Activated T-helper 1 cell treated with Interleukin-2 at 50 U/mL for 16 hours (primary cell): ENCODE measurements around the gene KIRREL2.
A peak's percentile ranks its signal among the peaks of the same experiment; 100 is the strongest.

Source experiments
- DNase-seq: peaks from one replicate; pipeline ENCODE4 v3.0.0-alpha.2; 2020; ENCODE audit warnings: low read depth

The KIRREL2 gene

DNA sequence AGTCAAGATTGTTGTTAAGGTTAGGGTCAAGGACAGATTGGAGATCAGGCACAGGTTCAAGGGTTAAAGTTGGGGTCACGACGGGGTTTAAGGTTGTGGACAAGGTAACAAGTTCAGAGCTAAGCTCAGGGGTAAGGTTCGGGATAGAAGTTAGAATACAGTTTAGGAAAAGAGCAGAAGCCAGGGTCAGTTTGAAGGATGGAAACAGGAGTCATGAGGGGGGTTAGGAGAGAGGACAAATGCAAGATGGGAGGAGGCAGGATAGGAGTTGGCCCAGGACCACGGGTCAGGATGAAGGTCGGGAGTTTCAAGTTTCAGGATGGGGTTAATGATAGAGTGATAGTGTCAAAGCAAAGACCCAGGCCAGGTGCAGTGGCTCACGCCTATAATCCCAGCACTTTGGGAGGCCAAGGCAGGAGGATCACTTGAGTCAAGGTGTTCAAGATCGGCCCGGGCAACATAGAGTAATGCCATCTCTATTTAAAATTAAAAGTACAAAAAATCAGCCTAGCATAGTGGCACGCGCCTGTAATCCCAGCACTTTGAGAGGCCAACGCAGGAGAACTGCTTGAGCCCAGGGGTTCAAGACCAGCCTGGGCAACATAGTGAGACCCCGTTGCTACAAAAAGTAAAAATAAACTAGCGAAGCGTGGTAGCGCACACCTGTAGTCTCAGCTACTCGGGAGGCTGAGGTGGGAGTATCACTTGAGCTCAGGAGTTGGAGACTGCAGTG is 12.1 kb upstream of the KIRREL2 start:
- no peak for DNase-seq

DNA sequence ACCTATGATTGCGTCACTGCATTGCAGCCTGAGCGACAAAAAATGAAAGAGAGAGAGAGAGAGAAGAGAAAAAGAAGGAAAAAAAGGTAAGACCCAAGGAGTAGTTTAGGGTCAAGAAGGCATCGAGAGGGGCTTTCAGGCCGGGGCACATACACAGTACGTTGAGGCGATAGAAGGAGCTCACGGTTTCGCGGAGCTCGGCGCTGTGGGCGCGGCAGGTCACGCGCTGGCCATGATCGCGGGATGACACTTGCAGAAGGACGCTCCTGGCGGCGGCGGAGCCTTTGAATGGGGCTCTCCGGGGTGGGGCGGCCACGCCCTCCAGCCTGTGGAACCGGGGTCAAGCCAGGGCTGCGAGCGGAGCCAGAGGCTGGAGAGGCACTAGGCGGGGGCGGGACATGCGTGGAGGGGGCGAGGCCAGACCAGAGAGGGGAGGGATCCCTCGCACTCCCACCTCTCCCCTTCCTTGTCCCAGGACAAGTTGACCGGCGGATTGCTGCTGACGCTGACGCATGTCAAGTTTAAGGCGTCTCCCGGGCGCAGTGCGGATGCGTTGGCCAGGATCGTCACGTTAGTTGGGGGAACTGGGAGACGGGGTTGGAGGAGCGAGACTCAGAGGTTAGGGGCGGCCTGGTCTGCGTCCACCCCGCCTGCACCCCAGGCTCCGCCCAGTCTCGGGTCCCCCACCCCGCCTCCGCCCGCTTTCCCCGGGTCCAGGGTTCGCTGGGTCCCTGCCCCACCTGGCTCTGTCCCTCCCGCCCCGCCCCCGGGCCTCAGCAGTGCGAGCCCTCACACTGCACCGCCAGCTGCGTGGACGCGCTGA is 11.3 kb upstream of the KIRREL2 start:
- no peak for DNase-seq

DNA sequence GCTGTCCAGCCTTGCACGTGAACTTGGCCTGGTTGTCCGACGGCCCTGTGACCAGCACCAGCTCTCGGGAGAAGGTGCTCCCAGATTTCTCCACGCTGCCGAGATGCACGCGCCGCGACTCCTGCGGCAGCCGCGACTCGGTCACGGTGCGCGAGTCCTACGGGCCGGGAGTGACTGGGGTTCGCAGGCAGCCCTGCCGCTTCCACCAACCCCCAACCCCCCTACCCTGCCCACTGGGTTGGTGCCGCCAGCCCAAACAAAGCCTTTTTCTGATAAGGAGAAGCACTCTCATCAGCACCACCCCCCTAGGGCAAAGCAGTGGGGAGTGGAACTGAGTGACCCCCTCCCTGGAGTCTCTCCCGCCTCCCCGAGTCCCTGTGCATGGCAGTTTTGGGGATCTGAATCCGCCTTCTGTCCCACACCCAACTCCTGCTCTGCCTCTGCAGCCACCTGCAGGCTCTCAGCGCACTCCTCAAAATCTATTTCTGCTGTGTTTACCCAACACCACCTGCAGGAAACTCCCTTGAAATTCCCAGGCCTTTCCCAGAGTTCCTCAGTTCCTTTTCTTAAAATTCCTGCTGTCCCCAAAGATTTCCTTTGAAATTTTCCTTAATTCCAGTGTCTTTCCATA is 10.6 kb upstream of the KIRREL2 start:
- no peak for DNase-seq

DNA sequence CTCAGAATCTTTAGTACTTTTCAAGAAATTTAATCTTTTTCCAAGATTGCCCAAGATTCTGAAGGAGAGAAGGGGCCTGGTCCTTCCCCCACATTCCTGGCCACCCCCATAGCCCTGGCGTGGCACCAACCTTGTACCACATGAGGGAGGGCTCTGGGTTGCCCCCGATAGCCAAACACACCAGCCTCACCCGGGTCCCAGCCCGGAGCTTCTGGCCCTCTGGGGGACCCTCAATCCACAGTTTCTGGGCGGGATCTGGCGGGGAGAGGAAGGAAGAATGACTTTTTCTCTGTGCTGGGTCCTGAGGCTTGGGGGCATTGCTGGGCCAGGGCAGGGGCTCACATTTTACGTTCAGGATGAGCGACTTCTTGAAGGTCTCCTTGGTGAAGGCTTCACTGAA is 8.8 kb upstream of the KIRREL2 start:
- DNase-seq = no peak

DNA sequence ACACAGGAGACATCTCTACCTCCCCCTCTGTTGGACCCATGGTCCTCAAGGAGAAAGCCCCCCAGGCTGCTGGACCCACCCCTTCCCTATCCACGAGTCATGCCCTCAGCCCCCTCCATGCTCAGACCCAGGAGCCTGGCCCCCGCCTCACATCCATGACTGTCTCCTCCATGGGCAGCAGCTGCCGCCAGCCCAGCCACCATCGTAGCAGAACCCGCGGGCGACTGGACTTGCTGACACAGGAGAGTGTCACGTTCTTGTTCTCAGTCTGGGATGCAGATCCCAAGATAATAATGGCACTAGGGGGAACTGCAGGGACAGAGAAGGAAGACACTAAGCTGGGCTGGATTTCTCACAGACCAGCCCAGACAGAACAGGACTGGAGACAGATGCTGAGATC is 8.2 kb upstream of the KIRREL2 start:
- DNase-seq = no peak

DNA sequence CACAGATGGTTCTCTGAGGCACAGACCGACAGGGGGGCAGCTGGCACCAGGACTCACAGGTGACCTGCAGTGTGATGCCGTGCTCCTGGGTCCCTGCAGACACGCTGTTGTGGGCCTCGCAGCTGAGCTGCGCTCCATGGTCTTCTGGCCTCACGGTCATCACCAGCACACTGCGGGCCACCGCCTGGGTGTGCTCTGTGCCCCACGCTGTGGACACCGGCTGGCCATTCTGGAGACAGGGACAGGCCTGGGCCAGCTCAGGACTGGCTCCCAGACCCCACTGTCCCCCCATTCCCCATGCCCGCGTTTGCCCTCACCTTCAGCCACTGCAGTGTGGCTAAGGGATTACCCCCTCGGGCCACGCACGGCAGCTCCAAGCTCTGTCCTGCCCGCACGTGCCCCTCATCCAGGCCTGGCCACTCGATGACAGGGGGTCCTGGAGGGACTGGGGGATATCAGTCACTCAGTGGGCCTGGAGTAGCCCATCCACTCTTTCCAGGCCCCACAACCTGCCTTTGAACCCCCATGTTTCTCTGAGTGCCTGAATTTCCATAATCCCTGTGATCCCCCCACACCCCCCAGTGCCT is 7.7 kb upstream of the KIRREL2 start:
- DNase-seq = no peak

DNA sequence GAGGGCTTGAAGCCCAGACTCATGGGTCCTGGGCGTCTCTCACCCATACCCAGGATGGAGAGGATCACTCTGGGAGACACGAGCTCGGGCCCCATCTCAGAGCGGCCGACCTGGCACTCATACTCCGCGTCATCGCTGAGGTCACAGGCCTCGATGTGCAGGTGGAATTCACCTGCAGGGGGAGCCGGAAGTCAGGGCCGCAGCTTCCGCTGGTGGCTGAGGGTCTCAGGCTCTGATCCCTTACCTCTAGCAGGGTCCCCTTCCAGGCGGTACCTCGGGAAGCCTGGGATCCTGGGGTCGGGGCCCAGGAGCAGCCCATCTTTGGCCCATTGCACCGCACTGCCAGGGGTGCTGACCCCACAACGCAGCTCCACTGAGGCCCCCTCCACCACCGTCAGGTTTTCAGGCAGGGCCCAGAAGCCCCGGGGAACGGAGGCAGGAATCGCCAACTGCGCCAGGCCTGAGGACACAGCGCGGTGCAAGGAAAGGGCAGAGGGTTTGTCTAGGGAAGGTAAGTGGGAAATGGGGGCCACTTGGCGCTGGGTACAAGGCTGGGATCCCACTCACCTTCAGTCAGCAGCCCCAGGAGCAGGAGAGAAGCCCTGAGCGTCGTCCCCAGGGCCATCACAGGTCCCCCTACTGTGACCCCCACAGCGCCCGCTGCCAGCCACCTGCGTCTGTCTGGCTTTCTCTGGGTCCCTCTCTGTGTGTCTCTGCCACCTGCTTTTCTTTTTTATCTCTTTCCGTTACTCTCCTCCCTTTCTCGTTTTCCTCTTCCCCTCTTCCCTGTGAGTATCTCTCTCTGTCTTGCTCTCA is 5.3 kb upstream of the KIRREL2 start:
- no peak for DNase-seq

DNA sequence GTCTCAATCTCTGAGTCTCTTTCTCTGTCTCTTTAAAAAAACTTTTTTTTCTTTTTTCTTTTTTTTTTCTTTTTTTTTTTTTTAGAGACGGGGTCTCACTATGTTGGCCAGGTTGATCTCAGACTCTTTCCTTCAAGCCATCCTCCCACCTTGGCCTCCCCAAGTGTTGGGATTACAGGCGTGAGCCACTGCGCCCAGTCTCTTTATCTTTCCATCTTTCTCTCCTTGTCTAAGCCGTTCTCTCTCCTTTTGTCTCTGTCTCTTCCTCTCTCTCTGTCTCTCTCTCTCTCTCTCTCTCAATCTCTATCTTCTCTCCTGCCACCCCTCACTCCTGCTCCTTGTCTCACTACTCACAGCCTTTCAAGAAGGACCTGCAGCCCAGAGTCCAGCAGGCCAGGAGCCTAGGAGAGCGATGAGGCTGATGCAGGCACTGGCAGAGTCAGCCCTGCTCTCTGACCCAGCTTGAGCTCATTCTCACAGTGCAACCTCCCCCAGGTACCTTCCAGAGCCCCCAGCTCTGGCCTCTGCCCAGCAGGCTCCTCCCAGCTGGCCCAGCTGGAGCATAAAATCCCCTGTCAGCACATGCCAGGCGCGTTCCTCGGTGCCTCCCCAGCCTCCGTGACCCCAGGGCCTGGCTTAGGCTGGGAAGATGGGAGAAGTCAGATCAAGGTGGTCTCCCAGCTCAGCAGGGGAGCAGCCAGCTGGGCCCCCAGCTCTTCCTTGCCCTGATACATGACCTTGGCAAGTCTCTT is 4.5 kb upstream of the KIRREL2 start, which contains the start of gene NPHS1:
Gene NPHS1 (minus strand): TSS at position 476 of the 752 bp plus-strand sequence. CDS start 667 bp downstream, outside the sequence.
- no peak for DNase-seq

DNA sequence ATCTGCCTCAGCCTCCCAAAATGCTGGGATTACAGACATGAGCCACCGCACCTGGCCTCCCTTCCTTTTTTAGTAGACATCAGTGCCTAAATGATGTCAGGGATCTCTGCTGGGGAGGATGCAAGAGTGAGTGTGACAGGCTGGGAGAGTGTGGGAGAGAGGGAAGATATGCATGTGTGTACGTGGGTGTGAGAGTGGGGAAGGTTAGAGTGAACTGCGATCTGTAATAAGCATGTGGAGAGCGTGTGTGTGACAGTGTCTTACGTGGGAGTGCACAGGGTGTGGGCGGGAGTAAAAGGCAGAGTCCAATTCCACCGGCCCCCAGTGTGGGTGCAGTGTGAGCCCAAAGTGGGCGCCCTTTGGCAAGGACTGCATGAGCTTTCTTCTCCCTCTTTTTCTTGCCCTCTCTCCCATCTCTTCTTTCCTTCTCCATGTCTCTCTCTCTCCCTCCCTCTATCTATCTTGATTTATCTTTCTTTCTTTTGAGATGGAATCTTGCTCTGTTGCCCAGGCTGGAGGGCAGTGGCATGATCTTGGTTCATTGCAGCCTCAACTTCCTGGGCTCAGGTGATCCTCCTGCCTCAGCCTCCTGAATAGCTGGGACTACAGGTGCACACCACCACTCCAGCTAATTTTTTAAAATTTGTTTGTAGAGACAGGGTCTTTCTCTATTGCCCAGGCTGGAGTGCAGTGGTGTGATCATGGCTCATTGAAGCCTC is 3.5 kb upstream of the KIRREL2 start:
- no peak for DNase-seq

DNA sequence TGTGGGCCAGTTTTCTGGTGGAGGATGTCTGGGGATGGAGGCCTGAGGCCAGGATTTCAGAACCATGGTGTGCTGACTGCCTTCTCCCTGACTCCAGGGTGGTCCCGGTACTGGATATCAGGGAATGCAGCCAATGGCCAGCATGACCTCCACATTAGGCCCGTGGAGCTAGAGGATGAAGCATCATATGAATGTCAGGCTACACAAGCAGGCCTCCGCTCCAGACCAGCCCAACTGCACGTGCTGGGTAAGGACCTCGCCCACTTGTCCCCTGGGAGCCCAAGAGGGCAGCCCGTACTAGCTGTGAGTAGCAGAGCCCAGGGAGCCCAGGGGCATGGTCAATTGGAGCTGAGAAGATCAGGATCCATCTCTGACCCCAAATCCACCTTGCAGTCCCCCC is 1.6 kb downstream of the KIRREL2 start:
- DNase-seq = no peak

DNA sequence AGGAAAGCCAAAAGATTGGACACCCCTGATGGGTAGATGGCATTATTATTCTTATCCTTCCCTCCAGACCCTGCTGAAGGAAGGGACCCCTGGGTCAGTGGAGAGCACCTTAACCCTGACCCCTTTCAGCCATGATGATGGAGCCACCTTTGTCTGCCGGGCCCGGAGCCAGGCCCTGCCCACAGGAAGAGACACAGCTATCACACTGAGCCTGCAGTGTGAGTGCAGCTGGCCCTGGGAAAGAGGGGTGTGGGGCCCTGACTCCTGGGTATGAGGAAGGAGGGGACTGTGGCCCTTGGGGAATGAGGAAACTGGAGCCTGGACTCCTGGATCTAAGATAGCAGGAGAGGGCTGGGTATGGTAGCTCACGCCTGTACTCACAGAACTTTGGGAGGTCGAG is 2.7 kb downstream of the KIRREL2 start:
- DNase-seq = no peak

DNA sequence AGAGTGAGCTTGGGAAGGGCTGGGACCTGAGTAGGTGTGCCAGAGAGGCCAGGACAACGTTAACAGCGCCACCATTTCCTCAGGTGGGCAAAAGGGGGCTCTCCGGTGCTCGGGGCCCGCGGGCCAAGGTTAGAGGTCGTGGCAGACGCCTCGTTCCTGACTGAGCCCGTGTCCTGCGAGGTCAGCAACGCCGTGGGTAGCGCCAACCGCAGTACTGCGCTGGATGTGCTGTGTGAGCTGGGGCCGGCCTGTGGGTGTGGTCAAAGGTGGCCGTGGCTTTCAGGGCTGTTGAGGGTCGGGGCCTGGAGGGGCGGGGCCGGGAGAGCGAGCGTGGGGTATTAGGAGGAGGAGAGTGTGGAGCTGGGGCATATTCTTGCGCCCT is 3.7 kb downstream of the KIRREL2 start:
- no peak for DNase-seq

DNA sequence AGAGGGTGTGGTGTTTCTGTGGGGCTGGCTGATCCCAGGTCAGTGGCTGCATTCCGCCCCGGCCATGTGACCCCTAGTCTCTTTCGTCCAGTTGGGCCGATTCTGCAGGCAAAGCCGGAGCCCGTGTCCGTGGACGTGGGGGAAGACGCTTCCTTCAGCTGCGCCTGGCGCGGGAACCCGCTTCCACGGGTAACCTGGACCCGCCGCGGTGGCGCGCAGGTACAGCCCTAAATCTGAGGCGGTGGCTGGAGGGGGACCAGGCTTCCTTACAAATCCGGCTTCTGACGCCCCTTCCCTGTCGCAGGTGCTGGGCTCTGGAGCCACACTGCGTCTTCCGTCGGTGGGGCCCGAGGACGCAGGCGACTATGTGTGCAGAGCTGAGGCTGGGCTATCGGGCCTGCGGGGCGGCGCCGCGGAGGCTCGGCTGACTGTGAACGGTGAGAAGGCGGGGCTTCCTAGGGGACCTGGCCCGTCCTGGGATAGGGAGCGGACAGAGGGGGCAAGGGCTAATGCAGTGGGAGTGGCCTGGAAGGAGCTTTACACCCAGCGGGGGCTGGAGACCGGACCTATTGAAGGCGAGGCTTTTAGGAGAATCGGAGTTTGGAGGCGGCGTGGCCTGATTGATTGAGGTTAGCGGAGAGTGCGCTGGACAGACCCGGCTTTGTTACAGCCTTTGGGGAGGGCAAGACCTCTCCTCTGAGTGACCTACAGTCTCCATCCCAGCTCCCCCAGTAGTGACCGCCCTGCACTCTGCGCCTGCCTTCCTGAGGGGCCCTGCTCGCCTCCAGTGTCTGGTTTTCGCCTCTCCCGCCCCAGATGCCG is 4.3 kb downstream of the KIRREL2 start:
- DNase-seq = no peak

DNA sequence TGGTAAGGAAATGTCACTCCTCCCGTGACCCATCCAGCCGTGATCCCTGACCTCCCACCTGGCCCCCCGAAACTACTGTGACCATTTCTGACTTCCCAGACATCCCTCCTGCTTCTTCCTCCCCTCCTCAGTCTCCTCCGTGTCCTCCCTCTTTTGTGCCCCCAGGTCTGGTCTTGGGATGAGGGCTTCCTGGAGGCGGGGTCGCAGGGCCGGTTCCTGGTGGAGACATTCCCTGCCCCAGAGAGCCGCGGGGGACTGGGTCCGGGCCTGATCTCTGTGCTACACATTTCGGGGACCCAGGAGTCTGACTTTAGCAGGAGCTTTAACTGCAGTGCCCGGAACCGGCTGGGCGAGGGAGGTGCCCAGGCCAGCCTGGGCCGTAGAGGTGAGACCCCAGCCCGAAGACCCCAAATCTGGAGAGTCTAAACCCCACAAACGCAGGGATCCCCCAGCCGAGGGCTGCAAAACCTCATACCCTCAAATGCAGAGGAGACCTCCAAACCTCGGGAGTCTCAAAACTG is 5.0 kb downstream of the KIRREL2 start:
- DNase-seq = no peak

DNA sequence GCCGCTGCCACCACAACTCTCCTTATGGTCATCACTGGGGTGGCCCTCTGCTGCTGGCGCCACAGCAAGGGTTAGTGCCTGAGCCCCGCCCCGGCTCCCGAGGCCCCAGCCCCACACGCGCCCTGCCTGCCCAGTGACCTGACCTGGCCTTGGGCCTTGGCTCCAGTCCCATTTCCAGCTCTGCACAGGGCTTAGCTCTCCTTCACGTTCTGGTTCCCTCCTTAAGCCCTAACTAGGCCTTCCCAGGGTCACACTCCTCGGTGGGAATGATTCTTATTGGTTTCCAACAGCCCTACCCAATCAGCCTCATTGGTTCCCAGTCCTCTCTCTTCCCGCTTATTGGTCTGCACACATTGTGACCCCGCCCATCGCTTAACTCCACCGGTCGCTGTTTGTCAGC is 5.8 kb downstream of the KIRREL2 start:
- no peak for DNase-seq

DNA sequence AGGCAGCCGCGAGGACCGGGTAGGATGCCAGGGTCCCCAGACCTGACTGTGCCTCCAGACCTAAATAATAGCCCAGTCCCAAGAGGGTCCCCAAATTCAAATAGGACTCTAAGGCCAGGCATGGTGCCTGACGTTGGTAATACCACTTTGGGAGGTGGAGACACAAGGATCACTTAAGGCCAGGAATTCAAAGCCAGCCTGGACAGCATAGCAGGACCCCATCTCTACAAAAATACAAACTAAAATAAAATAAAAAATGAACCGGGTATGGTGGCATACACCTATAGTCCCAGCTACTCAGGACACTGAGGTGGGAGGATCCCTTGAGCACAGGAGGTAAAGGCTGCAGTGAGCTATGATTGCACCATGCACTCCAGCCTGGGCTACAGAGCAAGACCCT is 6.3 kb downstream of the KIRREL2 start:
- DNase-seq = no peak

DNA sequence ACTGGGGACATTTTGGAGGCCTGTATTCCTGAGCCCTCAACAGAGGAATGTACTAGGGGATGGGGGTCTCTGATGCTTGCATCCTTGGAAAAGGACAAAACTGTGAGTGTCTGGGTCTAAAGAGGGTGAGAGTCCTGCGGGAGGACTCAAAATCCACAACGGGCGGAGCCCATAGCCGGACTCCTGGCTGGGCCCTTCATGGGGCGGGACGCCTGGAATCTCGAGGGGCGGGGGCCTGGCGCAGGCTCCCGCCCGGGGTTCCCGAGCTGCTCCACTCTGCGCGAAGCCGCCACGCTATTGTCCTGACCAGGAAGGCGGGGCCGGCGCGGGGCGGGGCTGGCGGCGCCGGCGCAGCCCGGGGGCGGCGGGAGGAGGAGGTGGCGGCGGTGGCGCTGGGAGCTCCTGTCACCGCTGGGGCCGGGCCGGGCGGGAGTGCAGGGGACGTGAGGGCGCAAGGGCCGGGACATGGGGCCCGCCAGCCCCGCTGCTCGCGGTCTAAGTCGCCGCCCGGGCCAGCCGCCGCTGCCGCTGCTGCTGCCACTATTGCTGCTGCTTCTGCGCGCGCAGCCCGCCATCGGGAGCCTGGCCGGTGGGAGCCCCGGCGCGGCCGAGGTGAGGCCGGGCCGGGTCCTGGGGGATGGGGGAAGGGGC is 11.6 kb downstream of the KIRREL2 start, which contains the start of gene APLP1:
Gene APLP1 (plus strand): TSS at position 403 of the 651 bp plus-strand sequence. CDS start 63 bp downstream, at position 466.
- DNase-seq = peak; percentile 53

DNA sequence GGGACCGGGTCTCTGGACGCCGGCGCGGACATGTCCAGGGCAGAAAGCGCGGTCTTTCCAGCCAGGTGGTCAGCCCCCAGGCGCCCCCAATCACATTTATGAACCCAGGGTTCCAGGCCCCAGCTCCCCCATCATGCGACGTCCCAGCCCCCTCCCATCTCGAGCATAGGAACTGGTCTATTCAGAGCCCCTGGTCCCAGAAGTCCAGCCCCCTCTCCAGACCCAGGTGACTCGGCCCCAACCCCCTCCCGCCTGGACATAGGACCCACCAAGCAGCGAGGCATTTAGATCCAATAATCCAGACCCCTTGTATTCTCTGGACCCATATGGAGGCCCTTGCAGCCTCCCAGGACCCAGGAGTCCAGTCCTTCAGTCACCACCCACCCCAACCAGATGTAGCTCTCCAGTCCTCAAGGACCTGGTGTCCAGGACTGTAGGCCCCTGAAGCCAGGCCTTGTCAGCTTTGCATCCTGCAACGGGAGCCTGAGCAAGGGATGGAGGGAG is 12.2 kb downstream of the KIRREL2 start:
- no peak for DNase-seq
